HL-60 (cell line): Measurements from ENCODE around the gene MYO16.

Experiments used
- DNase-seq, 2 experiments: peaks; one replicate each; pipeline ENCODE4 v3.0.0-alpha.2; 2010 to 2020; ENCODE audit warnings: low read depth in 1 of 2, low spot score in 1 of 2
- H3K27ac ChIP-seq: fragments of 250-450 bp; sonication (Bioruptor Pico); replicated peaks from 2 replicates; pipeline ENCODE4 v1.5.1; 2020; ENCODE audit warnings: mild to moderate bottlenecking, moderate library complexity
- H3K27me3 ChIP-seq: fragments of 250-450 bp; sonication (Bioruptor Pico); 2 replicates; pipeline ENCODE4 v1.5.1; 2021; ENCODE audit warnings: mild to moderate bottlenecking, moderate library complexity; ENCODE audit not compliant: insufficient read depth, poor library complexity, severe bottlenecking
- H3K4me3 ChIP-seq: replicated peaks from 2 replicates; pipeline ENCODE4 v1.5.1; 2011; ENCODE audit warnings: mild to moderate bottlenecking, control low read depth, low read length; ENCODE audit not compliant: insufficient read depth
- GABPA ChIP-seq: IDR thresholded peaks from 2 replicates; pipeline ENCODE4 v1.6.1; 2012; ENCODE audit warnings: low read depth
- POLR2AphosphoS5 ChIP-seq: IDR thresholded peaks from 2 replicates; pipeline ENCODE4 v1.6.1; 2012; ENCODE audit warnings: low read depth
- SPI1 ChIP-seq: IDR thresholded peaks from 2 replicates; pipeline ENCODE4 v1.6.1; 2012; ENCODE audit warnings: low read depth, mild to moderate bottlenecking, borderline replicate concordance
- TF ChIP-seq, protein P1 (sequence below): IDR thresholded peaks from 2 replicates; pipeline ENCODE4 v1.6.1; 2012; ENCODE audit warnings: low read depth; ENCODE audit not compliant: insufficient replicate concordance
- TF ChIP-seq, protein P2 (sequence below): IDR thresholded peaks from one replicate; pipeline ENCODE4 v1.5.1; 2011; ENCODE audit warnings: low read length, control low read depth, inconsistent platforms; ENCODE audit not compliant: insufficient read depth

MYO16 gene

DNA sequence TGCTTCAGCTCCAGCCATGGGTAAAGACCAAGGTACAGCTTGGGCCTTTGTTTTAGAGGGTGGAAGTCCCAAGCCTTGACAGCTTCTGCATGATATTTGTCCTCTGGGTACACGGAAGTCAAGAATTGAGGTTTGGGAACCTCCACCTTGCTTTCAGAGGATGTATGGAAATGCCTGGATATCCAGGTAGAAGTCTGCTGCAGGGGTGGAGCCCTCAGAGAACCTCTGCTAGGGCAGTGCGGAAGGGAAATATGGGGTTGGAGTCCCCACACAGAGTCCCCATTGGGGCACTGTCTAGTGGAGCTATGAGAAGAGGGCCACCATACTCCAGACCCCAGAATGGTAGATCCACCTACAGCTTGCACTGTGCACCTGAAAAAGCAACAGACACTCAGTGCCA is 23.0 kb upstream of the MYO16 start:
- H3K27ac ChIP-seq, result no peak overlapping the region
- no peak overlapping the region for H3K4me3 ChIP-seq
- TF ChIP-seq SPI1 (no peak), POLR2AphosphoS5 (no peak), GABPA (no peak)
- TF ChIP-seq, protein P1, sequence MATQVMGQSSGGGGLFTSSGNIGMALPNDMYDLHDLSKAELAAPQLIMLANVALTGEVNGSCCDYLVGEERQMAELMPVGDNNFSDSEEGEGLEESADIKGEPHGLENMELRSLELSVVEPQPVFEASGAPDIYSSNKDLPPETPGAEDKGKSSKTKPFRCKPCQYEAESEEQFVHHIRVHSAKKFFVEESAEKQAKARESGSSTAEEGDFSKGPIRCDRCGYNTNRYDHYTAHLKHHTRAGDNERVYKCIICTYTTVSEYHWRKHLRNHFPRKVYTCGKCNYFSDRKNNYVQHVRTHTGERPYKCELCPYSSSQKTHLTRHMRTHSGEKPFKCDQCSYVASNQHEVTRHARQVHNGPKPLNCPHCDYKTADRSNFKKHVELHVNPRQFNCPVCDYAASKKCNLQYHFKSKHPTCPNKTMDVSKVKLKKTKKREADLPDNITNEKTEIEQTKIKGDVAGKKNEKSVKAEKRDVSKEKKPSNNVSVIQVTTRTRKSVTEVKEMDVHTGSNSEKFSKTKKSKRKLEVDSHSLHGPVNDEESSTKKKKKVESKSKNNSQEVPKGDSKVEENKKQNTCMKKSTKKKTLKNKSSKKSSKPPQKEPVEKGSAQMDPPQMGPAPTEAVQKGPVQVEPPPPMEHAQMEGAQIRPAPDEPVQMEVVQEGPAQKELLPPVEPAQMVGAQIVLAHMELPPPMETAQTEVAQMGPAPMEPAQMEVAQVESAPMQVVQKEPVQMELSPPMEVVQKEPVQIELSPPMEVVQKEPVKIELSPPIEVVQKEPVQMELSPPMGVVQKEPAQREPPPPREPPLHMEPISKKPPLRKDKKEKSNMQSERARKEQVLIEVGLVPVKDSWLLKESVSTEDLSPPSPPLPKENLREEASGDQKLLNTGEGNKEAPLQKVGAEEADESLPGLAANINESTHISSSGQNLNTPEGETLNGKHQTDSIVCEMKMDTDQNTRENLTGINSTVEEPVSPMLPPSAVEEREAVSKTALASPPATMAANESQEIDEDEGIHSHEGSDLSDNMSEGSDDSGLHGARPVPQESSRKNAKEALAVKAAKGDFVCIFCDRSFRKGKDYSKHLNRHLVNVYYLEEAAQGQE, result no peak
- TF ChIP-seq, protein P2, sequence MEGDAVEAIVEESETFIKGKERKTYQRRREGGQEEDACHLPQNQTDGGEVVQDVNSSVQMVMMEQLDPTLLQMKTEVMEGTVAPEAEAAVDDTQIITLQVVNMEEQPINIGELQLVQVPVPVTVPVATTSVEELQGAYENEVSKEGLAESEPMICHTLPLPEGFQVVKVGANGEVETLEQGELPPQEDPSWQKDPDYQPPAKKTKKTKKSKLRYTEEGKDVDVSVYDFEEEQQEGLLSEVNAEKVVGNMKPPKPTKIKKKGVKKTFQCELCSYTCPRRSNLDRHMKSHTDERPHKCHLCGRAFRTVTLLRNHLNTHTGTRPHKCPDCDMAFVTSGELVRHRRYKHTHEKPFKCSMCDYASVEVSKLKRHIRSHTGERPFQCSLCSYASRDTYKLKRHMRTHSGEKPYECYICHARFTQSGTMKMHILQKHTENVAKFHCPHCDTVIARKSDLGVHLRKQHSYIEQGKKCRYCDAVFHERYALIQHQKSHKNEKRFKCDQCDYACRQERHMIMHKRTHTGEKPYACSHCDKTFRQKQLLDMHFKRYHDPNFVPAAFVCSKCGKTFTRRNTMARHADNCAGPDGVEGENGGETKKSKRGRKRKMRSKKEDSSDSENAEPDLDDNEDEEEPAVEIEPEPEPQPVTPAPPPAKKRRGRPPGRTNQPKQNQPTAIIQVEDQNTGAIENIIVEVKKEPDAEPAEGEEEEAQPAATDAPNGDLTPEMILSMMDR, result no peak
- no peak for DNase-seq
- H3K27me3 ChIP-seq, result no peaks in the 10 kb centered on the region

DNA sequence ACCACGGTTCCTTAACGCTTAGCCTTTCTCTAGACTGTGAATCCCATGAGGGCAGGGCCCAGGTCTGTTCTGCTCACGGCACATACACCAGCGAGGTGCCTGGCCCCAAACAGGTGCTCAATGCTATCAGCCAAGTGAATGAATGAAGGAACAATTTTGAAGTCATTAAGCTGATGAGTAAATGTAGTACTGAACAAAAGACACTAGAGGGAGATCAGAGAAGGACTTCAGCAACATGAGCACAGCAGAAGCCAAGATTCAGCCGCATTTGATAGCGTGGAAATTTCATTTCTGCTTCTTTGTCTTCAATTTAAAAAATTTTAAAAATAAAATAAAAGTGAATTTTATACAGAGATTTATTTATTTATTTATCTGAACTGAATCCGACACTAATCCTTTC is 20.1 kb upstream of the MYO16 start:
- DNase-seq, result no peak
- TF ChIP-seq, protein P2, result no peak
- TF ChIP-seq POLR2AphosphoS5, result no peak
- TF ChIP-seq, protein P1, result no peak

DNA sequence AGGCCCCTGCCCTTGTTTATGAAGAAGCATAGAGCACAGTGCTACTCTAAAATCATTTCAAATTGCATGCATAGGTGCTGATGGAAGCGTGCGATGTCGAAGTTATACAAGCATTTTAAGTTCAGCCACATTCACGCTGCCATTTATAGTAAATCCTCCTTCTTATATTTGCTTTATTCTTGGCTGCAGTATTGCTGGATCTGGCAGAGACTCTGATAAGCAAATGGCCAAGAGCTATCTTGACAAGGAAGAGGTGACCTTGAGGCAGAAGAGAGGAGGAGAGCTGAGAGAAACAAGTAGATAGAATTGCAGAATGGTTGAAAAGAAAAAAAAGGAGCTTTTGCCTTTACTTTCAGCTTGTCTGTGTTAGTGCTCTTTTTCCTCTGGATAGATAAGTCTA is 18.9 kb upstream of the MYO16 start:
- H3K27me3 ChIP-seq, result no peaks in the 10 kb centered on the region
- H3K4me3 ChIP-seq, result no peak overlapping the region
- TF ChIP-seq, protein P1, result no peak
- TF ChIP-seq POLR2AphosphoS5, result no peak
- DNase-seq, result no peak
- no peak overlapping the region for H3K27ac ChIP-seq

More for the DNA sequence above, 20.1 kb upstream of the MYO16 start:
- no peaks in the 10 kb centered on the region for H3K27me3 ChIP-seq
- no peak overlapping the region for H3K4me3 ChIP-seq
- H3K27ac ChIP-seq, result no peak overlapping the region

DNA sequence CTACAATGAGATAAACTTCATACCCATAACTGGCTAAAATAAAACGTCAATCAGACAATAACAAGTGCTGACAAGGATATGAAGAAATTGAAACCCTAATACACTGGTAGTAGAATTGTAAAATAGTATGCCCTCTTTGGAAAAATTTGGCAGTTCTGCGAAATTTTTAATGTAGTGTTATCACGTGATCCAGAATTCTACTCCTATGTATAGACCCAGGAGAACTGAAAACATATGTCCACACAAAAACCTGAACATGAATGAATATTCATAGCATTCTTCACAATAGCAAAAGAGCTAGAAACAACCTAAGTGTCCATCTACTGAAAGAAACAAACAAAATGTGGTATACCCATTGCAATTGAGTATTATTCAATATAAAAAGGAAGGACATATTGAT is 14.2 kb upstream of the MYO16 start:
- no peaks in the 10 kb centered on the region for H3K27me3 ChIP-seq
- H3K4me3 ChIP-seq, result no peak overlapping the region
- H3K27ac ChIP-seq, result no peak overlapping the region
- TF ChIP-seq POLR2AphosphoS5 (no peak), GABPA (no peak), SPI1 (no peak)
- TF ChIP-seq, protein P1, result no peak
- TF ChIP-seq, protein P2, result no peak
- no peak for DNase-seq
